SJSA1 (cell line): ENCODE measurements around the gene PCSK5. TPM values are rescaled to one million over a fixed set of nuclear protein-coding genes. Genes with fewer than 3 reads are reported as not detected.

Experiments
- DNase-seq, 2 experiments: peaks; one replicate each; pipeline ENCODE4 v3.0.0-alpha.2; 2015 to 2020; ENCODE audit warnings: low spot score in 2 of 2, low read depth in 1 of 2
- H3K27ac ChIP-seq: fragments of 250-450 bp; sonication (Bioruptor Pico); 2 replicates; pipeline ENCODE4 v1.5.1; 2020; ENCODE audit warnings: mild to moderate bottlenecking, moderate library complexity
- H3K27me3 ChIP-seq: fragments of 250-450 bp; sonication (Bioruptor Pico); replicated peaks from 2 replicates; pipeline ENCODE4 v1.5.1; 2020; ENCODE audit warnings: mild to moderate bottlenecking, moderate library complexity
- H3K36me3 ChIP-seq: fragments of 250-450 bp; sonication (Bioruptor Pico); 2 replicates; pipeline ENCODE4 v1.5.1; 2020; ENCODE audit warnings: mild to moderate bottlenecking
- H3K4me1 ChIP-seq: fragments of 250-450 bp; sonication (Bioruptor Pico); replicated peaks from 2 replicates; pipeline ENCODE4 v1.6.1; 2021; ENCODE audit warnings: mild to moderate bottlenecking
- H3K4me3 ChIP-seq: fragments of 250-450 bp; sonication (Bioruptor Pico); 2 replicates; pipeline ENCODE4 v1.5.1; 2020; ENCODE audit warnings: mild to moderate bottlenecking
- H3K9me3 ChIP-seq: fragments of 250-450 bp; sonication (Bioruptor Pico); replicated peaks from 2 replicates; pipeline ENCODE4 v1.5.1; 2020; ENCODE audit warnings: mild to moderate bottlenecking
- total RNA-seq: library from RNA; depleted of rRNA; stranded (reverse); fragments of >200 nt; shearing (Covaris generic); gene quantifications from 2 replicates; pipeline ENCODE4 v1.2.3, GENCODE V29; 2014

Gene PCSK5
- total RNA-seq, 1 experiment from 2014 or later = 20.8 TPM

- Histone ChIP-seq H3K36me3 (no peaks in the 10 kb centered on the region), H3K4me1 (peaks cover 32% of the 10 kb centered on the region), H3K27me3 (no peaks in the 10 kb centered on the region), H3K9me3 (no peaks in the 10 kb centered on the region), H3K27ac (no peak overlapping the region), H3K4me3 (no peak overlapping the region)
- peak; percentile 33 to 46 for DNase-seq
These were observed 510.1 kb downstream of the PCSK5 start for GRCh38 chr9:76400534-76401096.

GRCh38 chr9:76401176-76401575 is 510.7 kb downstream of the PCSK5 start:
- no peak for DNase-seq

DNA sequence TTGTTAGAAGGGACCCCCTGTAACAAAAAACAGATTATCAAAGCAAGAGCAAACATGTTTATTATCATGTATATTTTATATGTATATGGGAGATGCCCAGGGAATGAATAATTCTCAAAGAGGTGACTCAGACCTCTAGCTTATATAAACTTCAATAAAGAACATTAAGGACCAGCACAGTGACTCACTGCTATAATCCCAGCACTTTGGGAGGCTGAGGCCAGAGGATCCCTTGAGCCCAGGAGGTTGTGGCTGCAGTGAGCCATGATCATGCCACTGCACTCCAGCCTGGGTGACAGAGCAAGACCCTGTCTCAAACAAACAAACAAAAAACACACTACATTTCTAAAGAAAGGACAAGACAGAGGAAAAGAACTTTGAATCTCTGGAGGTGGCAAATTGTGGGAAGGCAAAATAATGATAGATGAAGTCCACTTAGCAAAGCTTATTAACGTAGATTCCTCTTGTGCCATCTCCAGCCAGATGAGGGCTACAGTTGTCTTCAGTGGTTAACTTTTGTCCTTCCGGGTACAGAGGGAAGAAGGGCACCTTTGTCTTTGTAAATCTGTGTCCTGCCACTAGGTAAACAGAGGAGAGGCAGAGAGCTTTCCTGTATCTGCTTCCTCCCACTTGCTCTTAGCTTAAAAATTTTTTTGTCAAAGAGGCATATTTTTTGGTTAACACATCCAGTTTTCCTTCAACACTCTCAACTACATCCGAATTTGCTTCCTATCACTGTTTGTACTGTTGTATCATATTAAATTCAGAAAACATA is 511.3 kb downstream of the PCSK5 start:
- peak; percentile 61 to 63 for DNase-seq

More at GRCh38 chr9:76401176-76401575, 510.7 kb downstream of the PCSK5 start:
- Histone ChIP-seq H3K27ac (no peak overlapping the region), H3K4me1 (peaks cover 32% of the 10 kb centered on the region), H3K36me3 (no peaks in the 10 kb centered on the region), H3K4me3 (no peak overlapping the region), H3K9me3 (no peaks in the 10 kb centered on the region), H3K27me3 (no peaks in the 10 kb centered on the region)

GRCh38 chr9:76403352-76403751 is 512.9 kb downstream of the PCSK5 start:
- H3K27ac ChIP-seq = peak overlapping the region; percentile 37
- no peaks in the 10 kb centered on the region for H3K27me3 ChIP-seq
- H3K9me3 ChIP-seq = no peaks in the 10 kb centered on the region
- no peak overlapping the region for H3K4me3 ChIP-seq
- peak in 1 of 2 experiments; percentile 58 for DNase-seq
- H3K36me3 ChIP-seq = no peaks in the 10 kb centered on the region
- peaks cover 32% of the 10 kb centered on the region for H3K4me1 ChIP-seq

More for the DNA sequence above, 511.3 kb downstream of the PCSK5 start:
- H3K27me3 ChIP-seq = no peaks in the 10 kb centered on the region
- H3K27ac ChIP-seq = peak overlapping the region; percentile 3; the same call in 1 of the 2 replicates
- H3K9me3 ChIP-seq = no peaks in the 10 kb centered on the region
- no peaks in the 10 kb centered on the region for H3K36me3 ChIP-seq
- H3K4me3 ChIP-seq = no peak overlapping the region
- peaks cover 32% of the 10 kb centered on the region for H3K4me1 ChIP-seq

- Histone ChIP-seq H3K27ac (no peak overlapping the region), H3K4me1 (peaks cover 32% of the 10 kb centered on the region), H3K9me3 (no peaks in the 10 kb centered on the region), H3K4me3 (no peak overlapping the region), H3K36me3 (no peaks in the 10 kb centered on the region), H3K27me3 (no peaks in the 10 kb centered on the region)
- DNase-seq = no peak
These were observed 513.9 kb downstream of the PCSK5 start for GRCh38 chr9:76404401-76404800.

DNA sequence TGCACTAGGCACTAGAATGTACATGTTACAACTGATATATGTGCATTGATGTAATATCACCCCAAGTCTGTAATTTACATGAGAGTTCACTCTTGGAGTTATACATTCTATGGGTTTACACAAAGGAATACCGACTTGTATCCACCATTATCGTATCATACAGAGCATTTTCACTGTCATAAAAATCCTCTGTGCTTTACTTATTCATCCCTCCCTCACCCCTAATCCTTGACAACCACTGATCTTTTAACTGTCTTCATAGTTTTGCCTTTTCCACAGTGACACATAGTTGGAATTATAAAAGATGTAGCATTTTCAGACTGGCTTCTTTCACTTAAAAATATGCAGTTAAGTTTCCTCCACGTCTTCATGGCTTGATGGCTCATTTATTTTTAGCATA is 514.9 kb downstream of the PCSK5 start:
- Histone ChIP-seq H3K36me3 (no peaks in the 10 kb centered on the region), H3K27ac (no peak overlapping the region), H3K4me3 (no peak overlapping the region), H3K9me3 (no peaks in the 10 kb centered on the region), H3K4me1 (peaks cover 30% of the 10 kb centered on the region), H3K27me3 (no peaks in the 10 kb centered on the region)
- DNase-seq = no peak

DNA sequence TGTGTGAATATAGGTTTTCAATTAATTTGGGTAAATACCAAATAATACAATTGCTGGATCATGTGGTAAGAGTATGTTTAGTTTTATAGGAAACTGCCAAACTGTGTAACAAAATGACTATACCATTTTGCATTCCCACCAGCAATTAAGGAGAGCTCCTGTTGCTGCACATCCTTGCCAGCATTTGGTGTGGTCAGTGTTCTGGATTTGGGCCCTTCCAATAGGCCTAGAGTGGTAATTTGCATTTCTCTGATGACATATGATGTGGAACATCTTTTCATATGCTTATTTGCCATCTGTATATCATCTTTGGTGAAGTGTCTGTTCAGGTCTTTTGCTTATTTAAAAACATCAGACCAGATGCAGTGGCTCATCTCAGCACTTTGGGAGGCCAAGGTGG is 515.4 kb downstream of the PCSK5 start:
- no peak for DNase-seq
- no peak overlapping the region for H3K4me3 ChIP-seq
- no peaks in the 10 kb centered on the region for H3K9me3 ChIP-seq
- no peaks in the 10 kb centered on the region for H3K36me3 ChIP-seq
- peaks cover 25% of the 10 kb centered on the region for H3K4me1 ChIP-seq
- no peak overlapping the region for H3K27ac ChIP-seq
- no peaks in the 10 kb centered on the region for H3K27me3 ChIP-seq
